Suprapubic skin (tissue), 3 donors: ENCODE measurements around the gene NFYA.

Experiments
- EP300 ChIP-seq: sonication (generic); formaldehyde crosslinking; IDR thresholded peaks from one replicate; pipeline ENCODE4 v1.6.1; 2017; ENCODE audit warnings: antibody characterized with exemption
- POLR2A ChIP-seq, 2 donors: fragments of 450-650 bp; IDR thresholded peaks; one replicate each; pipeline ENCODE4 v1.6.1; 2017; ENCODE audit warnings: antibody characterized with exemption in 2 of 2, mild to moderate bottlenecking in 2 of 2, moderate library complexity in 2 of 2
- TF ChIP-seq, protein P1 (sequence below), 2 donors: fragments of 200-600 bp in 1 of 2; fragments of 450-650 bp in 1 of 2; sonication (generic) in 1 of 2; IDR thresholded peaks; one replicate each; pipeline ENCODE4 v1.5.1; 2016 to 2019; ENCODE audit warnings: antibody characterized with exemption in 2 of 2, mild to moderate bottlenecking in 1 of 2, moderate library complexity in 1 of 2

GRCh38 chr6:41059556-41059955, 13.2 kb upstream of the NFYA start:
- TF ChIP-seq, protein P1, sequence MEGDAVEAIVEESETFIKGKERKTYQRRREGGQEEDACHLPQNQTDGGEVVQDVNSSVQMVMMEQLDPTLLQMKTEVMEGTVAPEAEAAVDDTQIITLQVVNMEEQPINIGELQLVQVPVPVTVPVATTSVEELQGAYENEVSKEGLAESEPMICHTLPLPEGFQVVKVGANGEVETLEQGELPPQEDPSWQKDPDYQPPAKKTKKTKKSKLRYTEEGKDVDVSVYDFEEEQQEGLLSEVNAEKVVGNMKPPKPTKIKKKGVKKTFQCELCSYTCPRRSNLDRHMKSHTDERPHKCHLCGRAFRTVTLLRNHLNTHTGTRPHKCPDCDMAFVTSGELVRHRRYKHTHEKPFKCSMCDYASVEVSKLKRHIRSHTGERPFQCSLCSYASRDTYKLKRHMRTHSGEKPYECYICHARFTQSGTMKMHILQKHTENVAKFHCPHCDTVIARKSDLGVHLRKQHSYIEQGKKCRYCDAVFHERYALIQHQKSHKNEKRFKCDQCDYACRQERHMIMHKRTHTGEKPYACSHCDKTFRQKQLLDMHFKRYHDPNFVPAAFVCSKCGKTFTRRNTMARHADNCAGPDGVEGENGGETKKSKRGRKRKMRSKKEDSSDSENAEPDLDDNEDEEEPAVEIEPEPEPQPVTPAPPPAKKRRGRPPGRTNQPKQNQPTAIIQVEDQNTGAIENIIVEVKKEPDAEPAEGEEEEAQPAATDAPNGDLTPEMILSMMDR (IDR thresholded peaks at IDR 0.05) = no peak
- no peak for TF ChIP-seq EP300
- no peak for TF ChIP-seq POLR2A (IDR thresholded peaks at IDR 0.05)
